GM23248 (cell line): Measurements from ENCODE around the gene IRF4. TPM values are rescaled to one million over a fixed set of nuclear protein-coding genes. Genes with fewer than 3 reads are reported as not detected.

Experiments used
- DNase-seq: peaks from one replicate; pipeline ENCODE4 v3.0.0-alpha.2; 2015
- H2AFZ ChIP-seq: fragments of 200-600 bp; sonication (generic); 2 replicates; pipeline ENCODE4 v1.6.1; 2016; ENCODE audit warnings: antibody characterized with exemption
- H3F3A ChIP-seq: fragments of 200-600 bp; sonication (generic); 2 replicates; pipeline ENCODE4 v1.6.1; 2016; ENCODE audit warnings: mild to moderate bottlenecking, antibody characterized with exemption, mixed run types; ENCODE audit not compliant: insufficient read depth
- H3K27ac ChIP-seq: fragments of 200-600 bp; sonication (generic); 2 replicates; pipeline ENCODE4 v1.5.1; 2016; ENCODE audit warnings: mild to moderate bottlenecking
- H3K27me3 ChIP-seq: fragments of 200-600 bp; sonication (generic); replicated peaks from 2 replicates; pipeline ENCODE4 v1.6.1; 2016; ENCODE audit warnings: mild to moderate bottlenecking; ENCODE audit not compliant: insufficient read depth
- H3K36me3 ChIP-seq: fragments of 200-600 bp; sonication (generic); 2 replicates; pipeline ENCODE4 v1.6.1; 2016; ENCODE audit warnings: low read depth, mild to moderate bottlenecking
- H3K4me1 ChIP-seq: fragments of 200-600 bp; sonication (generic); 2 replicates; pipeline ENCODE4 v1.6.1; 2016; ENCODE audit warnings: mild to moderate bottlenecking; ENCODE audit not compliant: insufficient read depth
- H3K4me2 ChIP-seq: fragments of 200-600 bp; sonication (generic); one replicate; pipeline ENCODE4 v1.6.1; 2016; ENCODE audit warnings: mild to moderate bottlenecking; ENCODE audit not compliant: unreplicated experiment
- H3K4me3 ChIP-seq: fragments of 200-600 bp; sonication (generic); 2 replicates; pipeline ENCODE4 v1.5.1; 2016; ENCODE audit warnings: mild to moderate bottlenecking
- H3K79me2 ChIP-seq: fragments of 200-600 bp; sonication (generic); 2 replicates; pipeline ENCODE4 v1.6.1; 2016; ENCODE audit warnings: mild to moderate bottlenecking; ENCODE audit not compliant: insufficient read depth
- H3K9ac ChIP-seq: fragments of 200-600 bp; sonication (generic); 2 replicates; pipeline ENCODE4 v1.6.1; 2016; ENCODE audit warnings: mild to moderate bottlenecking
- H3K9me2 ChIP-seq: fragments of 200-600 bp; sonication (generic); 2 replicates; pipeline ENCODE4 v1.6.1; 2016; ENCODE audit warnings: mixed run types, mild to moderate bottlenecking, moderate library complexity; ENCODE audit not compliant: insufficient read depth
- H3K9me3 ChIP-seq: fragments of 200-600 bp; sonication (generic); one replicate; pipeline ENCODE4 v1.6.1; 2017; ENCODE audit warnings: low read depth
- H4K20me1 ChIP-seq: fragments of 200-600 bp; sonication (generic); 2 replicates; pipeline ENCODE4 v1.6.0; 2016; ENCODE audit not compliant: insufficient read depth
- EZH2 ChIP-seq: fragments of 200-600 bp; sonication (generic); IDR thresholded peaks from 2 replicates; pipeline ENCODE4 v1.6.1; 2018; ENCODE audit warnings: antibody characterized with exemption, mild to moderate bottlenecking; ENCODE audit not compliant: insufficient read depth, poor library complexity, severe bottlenecking
- EZH2phosphoT487 ChIP-seq: fragments of 200-600 bp; sonication (generic); IDR thresholded peaks from 2 replicates; pipeline ENCODE4 v1.6.1; 2018; ENCODE audit warnings: antibody characterized with exemption, moderate library complexity, mild to moderate bottlenecking, low read depth; ENCODE audit not compliant: insufficient read depth
- WGBS, 2 experiments: methylation state at CpG; one replicate each; pipeline ENCODE4 v1.1.6; 2015 to 2017; ENCODE audit warnings: low lambda C conversion rate in 2 of 2, low coverage in 1 of 2; ENCODE audit errors: missing lambda C conversion rate in 2 of 2; 5-methylcytosine and 5-hydroxymethylcytosine counted together
- in situ Hi-C: fragments of 300-500 bp; cut with MboI; formaldehyde crosslinking; loops from 2 replicates; pipeline ENCODE4 v1.15.0; 2020
- polyA plus RNA-seq: library from polyadenylated mRNA; unstranded; fragments of >200 nt; fragmentation: Nextera tagmentation; extraction: Ambion mirVana; gene quantifications from 2 replicates; pipeline ENCODE4 v1.2.1, GENCODE V29; 2016
- total RNA-seq: library from RNA; depleted of rRNA; stranded (reverse); fragments of >200 nt; shearing (Covaris generic); gene quantifications from 2 replicates; pipeline ENCODE4 v1.2.3, GENCODE V29; 2014

Gene IRF4
- total and polyA plus RNA-seq, 2 experiments from 2014 or later: 0.23 TPM; not detected in 1

- TF ChIP-seq EZH2 (no peak), EZH2phosphoT487 (no peak)
- WGBS, 2 experiments: 69 to 72% methylated on average over 4 of the region's 4 CpGs
Observed at GRCh38 chr6:347232-347631, 44.3 kb upstream of the IRF4 start.

GRCh38 chr6:347951-348859, 43.3 kb upstream of the IRF4 start:
- TF ChIP-seq EZH2: no peak
- TF ChIP-seq EZH2phosphoT487: no peak
- Histone ChIP-seq H3K4me1 (no peaks in the 10 kb centered on the region), H3K27me3 (no peaks in the 10 kb centered on the region), H3K9me3 (no peaks in the 10 kb centered on the region), H3K9ac (no peak overlapping the region), H3F3A (no peaks in the 10 kb centered on the region), H4K20me1 (no peaks in the 10 kb centered on the region), H2AFZ (no peak overlapping the region), H3K9me2 (no peaks in the 10 kb centered on the region), H3K36me3 (no peaks in the 10 kb centered on the region), H3K79me2 (no peaks in the 10 kb centered on the region), H3K27ac (no peak overlapping the region), H3K4me3 (no peak overlapping the region), H3K4me2 (no peak overlapping the region)
- no peak for DNase-seq
- in situ Hi-C loops: no loop called here
- 76 to 77% methylated on average over 27 of the region's 27 CpGs for WGBS, 2 experiments

More at GRCh38 chr6:347232-347631, 44.3 kb upstream of the IRF4 start:
- Histone ChIP-seq H3K27ac (no peak overlapping the region), H3F3A (no peaks in the 10 kb centered on the region), H3K9me2 (no peaks in the 10 kb centered on the region), H2AFZ (no peak overlapping the region), H3K4me2 (no peak overlapping the region), H3K36me3 (no peaks in the 10 kb centered on the region), H3K9me3 (no peaks in the 10 kb centered on the region), H3K79me2 (no peaks in the 10 kb centered on the region), H3K27me3 (no peaks in the 10 kb centered on the region), H3K4me1 (no peaks in the 10 kb centered on the region), H3K9ac (no peak overlapping the region), H4K20me1 (no peaks in the 10 kb centered on the region), H3K4me3 (no peak overlapping the region)
- in situ Hi-C loops: no loop called here
- no peak for DNase-seq

GRCh38 chr6:348860-349396, 42.6 kb upstream of the IRF4 start:
- TF ChIP-seq EZH2phosphoT487 (no peak), EZH2 (no peak)
- Histone ChIP-seq H3K9ac (no peak overlapping the region), H3K9me2 (no peaks in the 10 kb centered on the region), H3K4me1 (no peaks in the 10 kb centered on the region), H3K9me3 (no peaks in the 10 kb centered on the region), H3K4me3 (no peak overlapping the region), H3F3A (no peaks in the 10 kb centered on the region), H3K4me2 (no peak overlapping the region), H2AFZ (no peak overlapping the region), H4K20me1 (no peaks in the 10 kb centered on the region), H3K36me3 (no peaks in the 10 kb centered on the region), H3K79me2 (no peaks in the 10 kb centered on the region), H3K27me3 (no peaks in the 10 kb centered on the region), H3K27ac (no peak overlapping the region)
- DNase-seq: no peak
- in situ Hi-C loops: no loop called here
- 81 to 83% methylated on average over 21 of the region's 21 CpGs for WGBS, 2 experiments

GRCh38 chr6:349491-349921, 42.0 kb upstream of the IRF4 start:
- DNase-seq: no peak
- in situ Hi-C loops: no loop called here
- Histone ChIP-seq H3F3A (no peaks in the 10 kb centered on the region), H3K27me3 (no peaks in the 10 kb centered on the region), H3K27ac (no peak overlapping the region), H3K4me2 (no peak overlapping the region), H3K9me2 (no peaks in the 10 kb centered on the region), H3K36me3 (no peaks in the 10 kb centered on the region), H3K9ac (no peak overlapping the region), H4K20me1 (no peaks in the 10 kb centered on the region), H3K79me2 (no peaks in the 10 kb centered on the region), H3K4me3 (no peak overlapping the region), H2AFZ (no peak overlapping the region), H3K4me1 (no peaks in the 10 kb centered on the region), H3K9me3 (no peaks in the 10 kb centered on the region)
- no peak for TF ChIP-seq EZH2phosphoT487
- 50 to 52% methylated on average over 6 of the region's 6 CpGs for WGBS, 2 experiments
